Thoracic aorta (tissue), 2 donors: ENCODE results near the gene FLG2. TPM values are rescaled to one million over a fixed set of nuclear protein-coding genes. Genes with fewer than 3 reads are reported as not detected.
"Not testable (repeated sequence)": the region's sequence is repeated elsewhere in the genome, so short reads cannot be mapped to it uniquely, and the experiment has no call there.

Experiments
- ATAC-seq: fragments of 150-250 bp; one replicate; pipeline ENCODE4 v1.8.0; 2017; ENCODE audit warnings: low read depth; ENCODE audit not compliant: insufficient number of reproducible peaks, low FRiP score
- DNase-seq: peaks from one replicate; pipeline ENCODE4 v3.0.0-alpha.2; 2020; ENCODE audit warnings: low spot score
- H3K27ac ChIP-seq, 2 donors: fragments of 200-600 bp; sonication (generic); 1 replicate in 1 of 2; 2 replicates in 1 of 2; pipeline ENCODE4 v1.5.1; 2016; ENCODE audit warnings: mild to moderate bottlenecking in 2 of 2, moderate library complexity in 2 of 2
- H3K27me3 ChIP-seq: fragments of 200-600 bp; sonication (generic); replicated peaks from 2 replicates; pipeline ENCODE4 v1.6.0; 2016; ENCODE audit warnings: mild to moderate bottlenecking; ENCODE audit not compliant: insufficient read depth
- H3K36me3 ChIP-seq: fragments of 200-600 bp; sonication (generic); one replicate; pipeline ENCODE4 v1.5.1; 2016
- H3K4me1 ChIP-seq, 2 donors: fragments of 200-600 bp; sonication (generic); 1 replicate in 1 of 2; 2 replicates in 1 of 2; pipeline versions ENCODE4 v1.5.1 to v1.6.0; 2016; ENCODE audit warnings: low read depth in 2 of 2, mild to moderate bottlenecking in 1 of 2; ENCODE audit not compliant: control insufficient read depth in 1 of 2
- H3K4me3 ChIP-seq: fragments of 200-600 bp; sonication (generic); 2 replicates; pipeline ENCODE4 v1.5.1; 2016; ENCODE audit warnings: mild to moderate bottlenecking
- H3K9me3 ChIP-seq: fragments of 200-600 bp; sonication (generic); 2 replicates; pipeline ENCODE4 v1.5.1; 2016
- total RNA-seq, 2 donors: library from RNA; depleted of rRNA; stranded (reverse); fragments of >200 nt; gene quantifications; one replicate each; pipeline versions ENCODE4 v1.1.0 to v1.2.3, GENCODE V29; 2016

FLG2 gene
- total RNA-seq, 2 donors from 2014 or later, result 2.6 TPM; not detected in 1

DNA sequence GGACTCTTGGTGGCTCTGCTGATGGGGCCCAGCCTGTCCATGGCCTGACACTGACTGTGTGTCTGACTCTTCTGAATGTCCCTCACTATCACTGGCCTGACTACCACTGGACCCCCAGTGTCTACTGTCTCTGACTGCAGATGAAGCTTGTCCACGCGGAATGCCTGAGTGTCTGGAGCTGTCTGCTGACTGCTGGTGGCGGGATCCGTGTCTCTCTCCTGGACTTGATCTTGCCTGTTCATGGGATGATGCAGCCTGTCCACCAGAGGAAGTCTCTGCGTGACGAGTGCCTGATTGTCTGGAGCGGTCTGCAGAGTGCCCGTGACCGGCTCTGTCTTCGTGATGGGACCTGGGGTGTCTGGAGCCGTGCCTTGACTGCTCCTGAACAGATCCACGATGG, 55.0 kb downstream of the FLG2 start:
- not testable (repeated sequence) for H3K27me3 ChIP-seq, DNase-seq, H3K27ac ChIP-seq, H3K4me1 ChIP-seq, H3K4me3 ChIP-seq, ATAC-seq, H3K9me3 ChIP-seq
- peaks cover 11% of the 10 kb centered on the region for H3K36me3 ChIP-seq

DNA sequence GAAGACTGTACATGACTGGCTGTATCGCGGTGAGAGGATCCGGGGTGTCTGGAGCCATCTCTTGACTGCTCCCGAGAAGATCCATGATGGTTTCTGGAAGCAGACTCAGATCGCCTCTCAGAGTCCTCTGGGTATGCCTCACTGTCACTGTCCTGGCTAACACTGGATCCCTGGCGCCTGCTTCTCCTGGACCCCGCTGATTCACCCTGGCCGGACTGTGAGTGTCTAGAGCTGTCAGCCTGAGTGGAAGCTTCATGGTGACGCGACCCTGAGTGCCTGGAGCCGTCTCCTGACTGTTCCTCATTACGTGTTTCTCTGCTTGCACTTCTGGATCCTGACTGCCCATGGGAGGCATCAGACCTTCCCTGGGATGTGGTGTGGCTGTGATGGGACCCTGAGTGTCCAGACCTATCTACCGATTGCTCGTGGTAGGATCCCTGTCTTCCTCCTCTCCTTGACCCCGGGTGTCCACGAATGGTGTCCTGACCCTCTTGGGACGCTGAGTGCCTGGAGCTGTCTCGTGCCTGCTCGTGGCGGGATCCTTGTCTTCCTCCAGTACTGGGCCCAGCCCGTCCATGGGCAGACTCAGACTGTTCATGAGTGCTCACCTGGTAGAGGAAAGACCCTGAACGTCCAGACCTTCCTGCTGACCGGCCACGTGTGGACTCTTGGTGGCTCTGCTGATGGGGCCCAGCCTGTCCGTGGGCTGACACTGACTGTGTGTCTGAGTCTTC, 56.5 kb downstream of the FLG2 start:
- H3K36me3 ChIP-seq, result peaks cover 11% of the 10 kb centered on the region
- not testable (repeated sequence) for H3K4me3 ChIP-seq, H3K27me3 ChIP-seq, H3K9me3 ChIP-seq, H3K27ac ChIP-seq, ATAC-seq, DNase-seq, H3K4me1 ChIP-seq

Other genes starting within 250 kb of the FLG2 start
- gene TCHH, start 244.6 kb downstream of the FLG2 start, total RNA-seq, result under 1 TPM; 0.41 to 0.49 TPM
- gene RPTN, start 200.8 kb downstream of the FLG2 start, total RNA-seq, result not detected
- not detected for gene HRNR, start 135.8 kb downstream of the FLG2 start, total RNA-seq
- 1 to 10 TPM in 1 of 2 donors, not detected in 1; 3.5 TPM for gene FLG, start 34.8 kb downstream of the FLG2 start, total RNA-seq
- not detected for gene CRNN, start 54.3 kb upstream of the FLG2 start, total RNA-seq
- not detected for gene LCE5A, start 150.8 kb upstream of the FLG2 start, total RNA-seq
- not detected for gene CRCT1, start 154.5 kb upstream of the FLG2 start, total RNA-seq
- gene LCE3E, start 206.8 kb upstream of the FLG2 start, total RNA-seq, result not detected
- not detected for gene LCE3D, start 220.5 kb upstream of the FLG2 start, total RNA-seq
- not detected for gene LCE3C, start 240.2 kb upstream of the FLG2 start, total RNA-seq